HCT116 (cell line): ENCODE data around the gene MAP3K5. TPM values are rescaled to one million over a fixed set of nuclear protein-coding genes. Genes with fewer than 3 reads are reported as not detected.

ENCODE experiments used
- ATAC-seq: fragments of 200-7000 bp; cut with Tn5 transposase; 2 replicates; pipeline ENCODE4 v1.9.1; 2020; ENCODE audit warnings: mild to moderate bottlenecking, moderate library complexity
- BruUV-seq: library from RNA; stranded (reverse); fragments of 400-500 nt; replicated peaks from 2 replicates; lab custom pipeline; 2021; lab: Mats Ljungman, UMichigan
- CTCF ChIA-PET: fragments of 300-600 bp; sonication (Branson Sonifier 250); formaldehyde crosslinking; loops from one replicate; lab custom pipeline; 2021; ENCODE audit warnings: antibody characterized with exemption; lab: Charles Lee
- POLR2A ChIA-PET: fragments of 300-600, 350-600 bp; sonication (Branson Sonifier 250); formaldehyde crosslinking; loops from one replicate; lab custom pipeline; 2021; ENCODE audit warnings: antibody characterized with exemption; lab: Charles Lee
- RAD21 ChIA-PET, 2 experiments: fragments of 300-600 bp; sonication (Branson Sonifier 250); formaldehyde crosslinking; loops; one replicate each; lab custom pipeline; 2023; ENCODE audit warnings: low total read pairs in 2 of 2; ENCODE audit not compliant: uncharacterized antibody in 2 of 2, unreplicated experiment in 2 of 2, low non-redundant PET in 1 of 2; lab: Charles Lee
- DNase-seq: peaks from one replicate; pipeline ENCODE4 v3.0.0-alpha.2; 2010; ENCODE audit warnings: low read depth, low spot score
- H2AFZ ChIP-seq: fragments of 200-600 bp; shearing (Covaris generic), sonication (generic); 2 replicates; pipeline ENCODE4 v1.6.1; 2017; ENCODE audit warnings: low read depth, mixed run types, mixed read lengths, antibody characterized with exemption, low read length; ENCODE audit not compliant: poor library complexity, severe bottlenecking
- H3K27ac ChIP-seq: 2 replicates; pipeline ENCODE4 v1.5.1; 2012; ENCODE audit warnings: low read depth, low read length
- H3K27me3 ChIP-seq: fragments of 200-600 bp; sonication (generic); 2 replicates; pipeline ENCODE4 v1.6.1; 2016; ENCODE audit warnings: mixed run types, low read length, mixed read lengths; ENCODE audit not compliant: insufficient read depth
- H3K36me3 ChIP-seq, 2 experiments: fragments of 200-500 bp in 1 of 2; fragments of 200-600 bp in 1 of 2; sonication (Bioruptor generic) in 1 of 2; sonication (generic) in 1 of 2; 2 replicates each; pipeline versions ENCODE4 v1.5.1 to v1.6.1; 2014 to 2016; ENCODE audit warnings: low read length in 2 of 2, inconsistent platforms in 1 of 2, mixed read lengths in 1 of 2, mixed run types in 1 of 2; ENCODE audit not compliant: insufficient read depth in 2 of 2, control insufficient read depth in 1 of 2
- H3K4me1 ChIP-seq, 2 experiments: fragments of 200-600 bp in 1 of 2; sonication (generic) in 1 of 2; 2 replicates each; pipeline versions ENCODE4 v1.5.1 to v1.6.1; 2012 to 2017; ENCODE audit warnings: low read length in 2 of 2, inconsistent platforms in 1 of 2, mild to moderate bottlenecking in 1 of 2, mixed read lengths in 1 of 2, mixed run types in 1 of 2, moderate library complexity in 1 of 2; ENCODE audit not compliant: insufficient read depth in 2 of 2, control insufficient read depth in 1 of 2
- H3K4me2 ChIP-seq: fragments of 200-600 bp; sonication (generic); 2 replicates; pipeline ENCODE4 v1.6.1; 2017; ENCODE audit warnings: mixed run types, low read length, mixed read lengths
- H3K4me3 ChIP-seq, 2 experiments: fragments of 200-600 bp in 1 of 2; sonication (generic) in 1 of 2; replicated peaks in 1 of 2; 2 replicates each; pipeline ENCODE4 v1.5.1; 2011 to 2016; ENCODE audit warnings: low read length in 2 of 2, control low read depth in 1 of 2, low read depth in 1 of 2, mild to moderate bottlenecking in 1 of 2, mixed read lengths in 1 of 2, mixed run types in 1 of 2
- H3K79me2 ChIP-seq: fragments of 200-600 bp; sonication (generic); 2 replicates; pipeline ENCODE4 v1.6.1; 2017; ENCODE audit warnings: mild to moderate bottlenecking, mixed run types, low read length, moderate library complexity, mixed read lengths; ENCODE audit not compliant: insufficient read depth
- H3K9ac ChIP-seq: fragments of 200-600 bp; sonication (generic); 2 replicates; pipeline ENCODE4 v1.6.1; 2016; ENCODE audit warnings: low read length, mixed read lengths
- H3K9me2 ChIP-seq: fragments of 200-600 bp; sonication (generic), shearing (Covaris generic); 2 replicates; pipeline ENCODE4 v1.6.1; 2017; ENCODE audit warnings: mixed run types, mild to moderate bottlenecking, moderate library complexity; ENCODE audit not compliant: insufficient read depth
- H3K9me3 ChIP-seq, 2 experiments: fragments of 200-500 bp in 1 of 2; fragments of 200-600 bp in 1 of 2; sonication (Bioruptor generic) in 1 of 2; sonication (generic) in 1 of 2; 2 replicates each; pipeline ENCODE4 v1.6.1; 2014 to 2017; ENCODE audit warnings: low read length in 2 of 2, mixed read lengths in 2 of 2, inconsistent platforms in 1 of 2, low read depth in 1 of 2, mild to moderate bottlenecking in 1 of 2, mixed run types in 1 of 2, moderate library complexity in 1 of 2; ENCODE audit not compliant: control insufficient read depth in 1 of 2, insufficient read depth in 1 of 2
- H4K20me1 ChIP-seq: fragments of 200-600 bp; sonication (generic), shearing (Covaris generic); 2 replicates; pipeline ENCODE4 v1.6.1; 2017; ENCODE audit warnings: mixed run types, mild to moderate bottlenecking, moderate library complexity; ENCODE audit not compliant: insufficient read depth
- CBX3 ChIP-seq: IDR thresholded peaks from 2 replicates; pipeline ENCODE4 v1.6.1; 2012; ENCODE audit warnings: low read depth
- CEBPB ChIP-seq: IDR thresholded peaks from 2 replicates; pipeline ENCODE4 v1.6.1; 2012; ENCODE audit warnings: low read depth
- ELF1 ChIP-seq: IDR thresholded peaks from 2 replicates; pipeline ENCODE4 v1.6.1; 2012; ENCODE audit warnings: low read depth, borderline replicate concordance
- EZH2 ChIP-seq: fragments of 200-600 bp; sonication (generic); IDR thresholded peaks from 2 replicates; pipeline ENCODE4 v1.6.1; 2017; ENCODE audit warnings: antibody characterized with exemption, mixed run types
- EZH2phosphoT487 ChIP-seq: fragments of 200-600 bp; IDR thresholded peaks from 2 replicates; pipeline ENCODE4 v1.6.1; 2018; ENCODE audit warnings: antibody characterized with exemption, borderline replicate concordance
- FOSL1 ChIP-seq: IDR thresholded peaks from 2 replicates; pipeline ENCODE4 v1.6.1; 2012; ENCODE audit warnings: low read depth
- JUND ChIP-seq: IDR thresholded peaks from 2 replicates; pipeline ENCODE4 v1.6.1; 2012
- POLR2AphosphoS5 ChIP-seq: IDR thresholded peaks from 2 replicates; pipeline ENCODE4 v1.6.1; 2011; ENCODE audit warnings: mild to moderate bottlenecking, low read depth, low read length, moderate library complexity
- RAD21 ChIP-seq: IDR thresholded peaks from 2 replicates; pipeline ENCODE4 v1.6.1; 2012; ENCODE audit warnings: low read depth, mild to moderate bottlenecking
- SIN3A ChIP-seq: IDR thresholded peaks from 2 replicates; pipeline ENCODE4 v1.6.1; 2012; ENCODE audit warnings: low read depth
- TCF7L2 ChIP-seq: IDR thresholded peaks from 2 replicates; pipeline ENCODE4 v1.7.0; 2011; ENCODE audit warnings: borderline replicate concordance, inconsistent platforms; ENCODE audit not compliant: insufficient read depth, insufficient read length; ENCODE audit errors: extremely low read depth
- ZFX ChIP-seq: fragments of 450-650 bp; IDR thresholded peaks from 2 replicates; pipeline ENCODE4 v1.6.1; 2017
- ZNF274 ChIP-seq: fragments of 200-500 bp; sonication (Bioruptor generic); IDR thresholded peaks from 2 replicates; pipeline ENCODE4 v1.6.1; 2014; ENCODE audit warnings: mild to moderate bottlenecking, low read depth, low read length, inconsistent platforms
- intact Hi-C: fragments of 100-400 bp; cut with micrococcal nuclease; formaldehyde crosslinking; loops from 2 replicates; pipeline ENCODE4 v1.10.0; 2022
- total RNA-seq: library from RNA; stranded (reverse); gene quantifications from one replicate; pipeline ENCODE4 v1.2.1, GENCODE V29; 2021; ENCODE audit not compliant: unreplicated experiment
- TF ChIP-seq, protein P1 (sequence below): IDR thresholded peaks from 2 replicates; pipeline ENCODE4 v1.6.1; 2011; ENCODE audit warnings: mild to moderate bottlenecking, low read length, moderate library complexity; ENCODE audit not compliant: insufficient replicate concordance; ENCODE audit errors: extremely low read depth
- TF ChIP-seq, protein P2 (sequence below): IDR thresholded peaks from 2 replicates; pipeline ENCODE4 v1.6.1; 2012; ENCODE audit warnings: low read depth
- TF ChIP-seq, protein P3 (sequence below): IDR thresholded peaks from 2 replicates; pipeline ENCODE4 v1.6.1; 2012
- TF ChIP-seq, protein P4 (sequence below): IDR thresholded peaks from 2 replicates; pipeline ENCODE4 v1.6.1; 2012

MAP3K5 gene
- total RNA-seq, 1 experiment from 2014 or later = 11.8 TPM

DNA sequence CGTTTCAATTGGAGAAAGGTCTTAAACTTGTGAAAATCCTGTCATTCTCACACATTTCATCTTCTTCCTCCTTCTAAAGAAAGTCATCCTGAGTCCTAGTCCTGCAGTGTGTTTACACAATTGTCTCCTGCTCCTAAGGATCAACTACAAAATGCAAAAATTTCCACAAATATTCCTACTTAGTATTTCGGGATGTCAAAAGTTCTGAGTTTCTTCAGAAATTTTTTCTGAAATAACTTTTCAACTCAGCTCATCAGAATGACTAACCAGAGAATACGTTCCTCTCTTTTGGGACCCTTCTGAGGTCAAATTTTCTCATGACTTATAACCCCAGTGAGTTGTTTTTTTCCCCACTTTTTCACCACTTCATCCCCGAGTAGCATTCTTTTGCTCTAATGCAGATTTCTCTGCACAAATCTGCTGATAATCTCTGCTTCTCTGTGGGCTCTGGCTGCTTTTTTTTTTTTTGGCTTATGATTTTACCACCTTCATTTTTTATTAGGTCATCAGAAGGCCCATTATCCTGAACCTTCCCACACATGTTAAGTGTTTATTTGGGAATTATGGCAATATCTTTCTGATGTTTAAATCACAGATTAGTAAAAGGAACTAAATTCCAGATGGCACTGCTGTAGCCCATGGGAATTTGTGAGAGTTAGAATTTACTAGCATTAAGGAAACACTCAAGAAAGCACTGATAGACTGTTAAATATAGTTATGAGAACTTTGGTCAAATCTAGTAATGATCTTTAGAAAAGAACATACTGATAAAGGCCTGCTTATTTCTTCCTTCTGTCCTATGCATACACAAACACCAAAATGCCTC is 41.4 kb downstream of the MAP3K5 start:
- H3K9me2 ChIP-seq = no peaks in the 10 kb centered on the region
- H3K4me1 ChIP-seq = no peaks in the 10 kb centered on the region
- intact Hi-C loops = no loop called here
- no peaks in the 10 kb centered on the region for H4K20me1 ChIP-seq
- H3K36me3 ChIP-seq = no peaks in the 10 kb centered on the region
- no peaks in the 10 kb centered on the region for H3K79me2 ChIP-seq
- TF ChIP-seq ZFX = no peak
- no peak for TF ChIP-seq ZNF274
- TF ChIP-seq ELF1 = no peak
- no peak for TF ChIP-seq POLR2AphosphoS5
- TF ChIP-seq, protein P1, sequence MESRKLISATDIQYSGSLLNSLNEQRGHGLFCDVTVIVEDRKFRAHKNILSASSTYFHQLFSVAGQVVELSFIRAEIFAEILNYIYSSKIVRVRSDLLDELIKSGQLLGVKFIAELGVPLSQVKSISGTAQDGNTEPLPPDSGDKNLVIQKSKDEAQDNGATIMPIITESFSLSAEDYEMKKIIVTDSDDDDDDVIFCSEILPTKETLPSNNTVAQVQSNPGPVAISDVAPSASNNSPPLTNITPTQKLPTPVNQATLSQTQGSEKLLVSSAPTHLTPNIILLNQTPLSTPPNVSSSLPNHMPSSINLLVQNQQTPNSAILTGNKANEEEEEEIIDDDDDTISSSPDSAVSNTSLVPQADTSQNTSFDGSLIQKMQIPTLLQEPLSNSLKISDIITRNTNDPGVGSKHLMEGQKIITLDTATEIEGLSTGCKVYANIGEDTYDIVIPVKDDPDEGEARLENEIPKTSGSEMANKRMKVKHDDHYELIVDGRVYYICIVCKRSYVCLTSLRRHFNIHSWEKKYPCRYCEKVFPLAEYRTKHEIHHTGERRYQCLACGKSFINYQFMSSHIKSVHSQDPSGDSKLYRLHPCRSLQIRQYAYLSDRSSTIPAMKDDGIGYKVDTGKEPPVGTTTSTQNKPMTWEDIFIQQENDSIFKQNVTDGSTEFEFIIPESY = no peak
- TF ChIP-seq TCF7L2 = no peak
- TF ChIP-seq FOSL1 = no peak
- no peak for TF ChIP-seq SIN3A
- no peak for TF ChIP-seq RAD21
- TF ChIP-seq JUND = no peak
- no peak for TF ChIP-seq EZH2
- TF ChIP-seq, protein P2, sequence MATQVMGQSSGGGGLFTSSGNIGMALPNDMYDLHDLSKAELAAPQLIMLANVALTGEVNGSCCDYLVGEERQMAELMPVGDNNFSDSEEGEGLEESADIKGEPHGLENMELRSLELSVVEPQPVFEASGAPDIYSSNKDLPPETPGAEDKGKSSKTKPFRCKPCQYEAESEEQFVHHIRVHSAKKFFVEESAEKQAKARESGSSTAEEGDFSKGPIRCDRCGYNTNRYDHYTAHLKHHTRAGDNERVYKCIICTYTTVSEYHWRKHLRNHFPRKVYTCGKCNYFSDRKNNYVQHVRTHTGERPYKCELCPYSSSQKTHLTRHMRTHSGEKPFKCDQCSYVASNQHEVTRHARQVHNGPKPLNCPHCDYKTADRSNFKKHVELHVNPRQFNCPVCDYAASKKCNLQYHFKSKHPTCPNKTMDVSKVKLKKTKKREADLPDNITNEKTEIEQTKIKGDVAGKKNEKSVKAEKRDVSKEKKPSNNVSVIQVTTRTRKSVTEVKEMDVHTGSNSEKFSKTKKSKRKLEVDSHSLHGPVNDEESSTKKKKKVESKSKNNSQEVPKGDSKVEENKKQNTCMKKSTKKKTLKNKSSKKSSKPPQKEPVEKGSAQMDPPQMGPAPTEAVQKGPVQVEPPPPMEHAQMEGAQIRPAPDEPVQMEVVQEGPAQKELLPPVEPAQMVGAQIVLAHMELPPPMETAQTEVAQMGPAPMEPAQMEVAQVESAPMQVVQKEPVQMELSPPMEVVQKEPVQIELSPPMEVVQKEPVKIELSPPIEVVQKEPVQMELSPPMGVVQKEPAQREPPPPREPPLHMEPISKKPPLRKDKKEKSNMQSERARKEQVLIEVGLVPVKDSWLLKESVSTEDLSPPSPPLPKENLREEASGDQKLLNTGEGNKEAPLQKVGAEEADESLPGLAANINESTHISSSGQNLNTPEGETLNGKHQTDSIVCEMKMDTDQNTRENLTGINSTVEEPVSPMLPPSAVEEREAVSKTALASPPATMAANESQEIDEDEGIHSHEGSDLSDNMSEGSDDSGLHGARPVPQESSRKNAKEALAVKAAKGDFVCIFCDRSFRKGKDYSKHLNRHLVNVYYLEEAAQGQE = no peak
- TF ChIP-seq EZH2phosphoT487 = no peak
- TF ChIP-seq, protein P3, sequence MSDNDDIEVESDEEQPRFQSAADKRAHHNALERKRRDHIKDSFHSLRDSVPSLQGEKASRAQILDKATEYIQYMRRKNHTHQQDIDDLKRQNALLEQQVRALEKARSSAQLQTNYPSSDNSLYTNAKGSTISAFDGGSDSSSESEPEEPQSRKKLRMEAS = no peak
- no peak for TF ChIP-seq CBX3
- TF ChIP-seq CEBPB = no peak
- TF ChIP-seq, protein P4, sequence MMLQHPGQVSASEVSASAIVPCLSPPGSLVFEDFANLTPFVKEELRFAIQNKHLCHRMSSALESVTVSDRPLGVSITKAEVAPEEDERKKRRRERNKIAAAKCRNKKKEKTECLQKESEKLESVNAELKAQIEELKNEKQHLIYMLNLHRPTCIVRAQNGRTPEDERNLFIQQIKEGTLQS = no peak
- no peak overlapping the region for H3K4me3 ChIP-seq
- no peaks in the 10 kb centered on the region for H3K9me3 ChIP-seq
- ChIA-PET CTCF (no interaction called here), POLR2A (no interaction called here), RAD21 (no interaction called here)
- H3K9ac ChIP-seq = no peak overlapping the region
- H3K4me2 ChIP-seq = no peak overlapping the region
- no peaks in the 10 kb centered on the region for H3K27me3 ChIP-seq
- no peak overlapping the region for H2AFZ ChIP-seq
- no TSS peak for BruUV-seq
- ATAC-seq = no peak
- no peak overlapping the region for H3K27ac ChIP-seq
- no peak for DNase-seq
